K562 (cell line): ENCODE results near the gene ARHGEF16. TPM values are rescaled to one million over a fixed set of nuclear protein-coding genes. Genes with fewer than 3 reads are reported as not detected.

Experiments
- ATAC-seq: fragments of 200-7000 bp; cut with Tn5 transposase; 3 replicates; pipeline ENCODE4 v1.9.1; 2020; ENCODE audit warnings: moderate library complexity
- BruUV-seq: library from RNA; stranded (reverse); fragments of 400-500 nt; replicated peaks from 2 replicates; lab custom pipeline; 2021; lab: Mats Ljungman, UMichigan
- CTCF ChIA-PET: fragments of 300-600 bp; formaldehyde crosslinking; extraction: SDS; loops from one replicate; lab custom pipeline; 2021; ENCODE audit warnings: low intra/inter-chr PET ratio; lab: Yijun Ruan, JAX
- POLR2A ChIA-PET: fragments of 300-600, 350-650 bp; sonication (Branson Sonifier 250); formaldehyde crosslinking; extraction: SDS; loops from one replicate; lab custom pipeline; 2021; ENCODE audit warnings: antibody characterized with exemption, inconsistent platforms; lab: Yijun Ruan, JAX
- DNase-seq, 4 experiments: peaks; one replicate each; pipeline versions ENCODE4 v3.0.0 to v3.0.0-alpha.2; 2011 to 2018; ENCODE audit warnings: low spot score in 3 of 4, mixed read lengths in 3 of 4; ENCODE audit errors: extremely low read depth in 1 of 4
- FAIRE-seq: peaks from 2 replicates; lab custom pipeline; 2011; peaks lifted over from hg19 to GRCh38; lab: Jason Lieb, UNC
- H2AFZ ChIP-seq: 2 replicates; pipeline ENCODE4 v1.6.0; 2011; ENCODE audit warnings: low read depth, low read length, control low read depth, inconsistent platforms
- H3K27ac ChIP-seq: fragments of 200-600 bp; 3 replicates; pipeline ENCODE4 v1.8.0; 2011; ENCODE audit warnings: low read depth, mild to moderate bottlenecking, control low read depth, inconsistent platforms, low read length, moderate library complexity, mixed read lengths; ENCODE audit errors: extremely low read depth
- H3K27me3 ChIP-seq, 2 experiments: fragments of 300-600 bp in 1 of 2; 2 replicates in 1 of 2; 3 replicates in 1 of 2; pipeline versions ENCODE4 v1.6.0 to v1.8.0; 2011; ENCODE audit warnings: inconsistent platforms in 2 of 2, low read length in 2 of 2, mild to moderate bottlenecking in 1 of 2, mixed read lengths in 1 of 2, moderate library complexity in 1 of 2; ENCODE audit not compliant: control insufficient read depth in 2 of 2, insufficient read depth in 2 of 2
- H3K36me3 ChIP-seq: fragments of 300-600 bp; 3 replicates; pipeline ENCODE4 v1.8.0; 2011; ENCODE audit warnings: mild to moderate bottlenecking, low read length, inconsistent platforms; ENCODE audit not compliant: control insufficient read depth, insufficient read depth
- H3K4me1 ChIP-seq, 2 experiments: fragments of 200-600 bp in 1 of 2; replicated peaks in 1 of 2; 2 replicates in 1 of 2; 3 replicates in 1 of 2; pipeline versions ENCODE4 v1.5.1 to v1.8.0; 2011; ENCODE audit warnings: inconsistent platforms in 2 of 2, low read length in 2 of 2, mild to moderate bottlenecking in 1 of 2, mixed read lengths in 1 of 2, moderate library complexity in 1 of 2; ENCODE audit not compliant: control insufficient read depth in 2 of 2, insufficient read depth in 2 of 2
- H3K4me2 ChIP-seq: 2 replicates; pipeline ENCODE4 v1.6.1; 2011; ENCODE audit warnings: low read length, control low read depth, inconsistent platforms, mixed read lengths; ENCODE audit not compliant: insufficient read depth
- H3K4me3 ChIP-seq: fragments of 200-600 bp; sonication (generic), shearing (Covaris generic); 2 replicates; pipeline ENCODE4 v1.5.1; 2016; ENCODE audit warnings: control low read depth, inconsistent platforms
- H3K79me2 ChIP-seq: fragments of 200-600 bp; 3 replicates; pipeline ENCODE4 v1.8.0; 2011; ENCODE audit warnings: low read length, inconsistent platforms; ENCODE audit not compliant: control insufficient read depth, insufficient read depth
- H3K9ac ChIP-seq, 2 experiments: 2 replicates each; pipeline versions ENCODE4 v1.6.0 to v1.6.1; 2011; ENCODE audit warnings: low read depth in 2 of 2, low read length in 2 of 2, control low read depth in 1 of 2, inconsistent platforms in 1 of 2, mild to moderate bottlenecking in 1 of 2, mixed read lengths in 1 of 2; ENCODE audit not compliant: insufficient read depth in 1 of 2
- H3K9me1 ChIP-seq: one replicate; pipeline ENCODE4 v1.6.0; 2011; ENCODE audit warnings: inconsistent platforms, mild to moderate bottlenecking, low read length, moderate library complexity; ENCODE audit not compliant: control insufficient read depth, insufficient read depth
- H3K9me3 ChIP-seq: replicated peaks from 2 replicates; pipeline ENCODE4 v1.5.1; 2011; ENCODE audit warnings: low read depth, low read length, inconsistent platforms; ENCODE audit not compliant: control insufficient read depth, insufficient read depth
- H4K20me1 ChIP-seq: replicated peaks from 2 replicates; pipeline ENCODE4 v1.6.1; 2011; ENCODE audit warnings: low read length, inconsistent platforms, mixed read lengths; ENCODE audit not compliant: control insufficient read depth, insufficient read depth
- MCM5 ChIP-seq: fragments of 450-650 bp; IDR thresholded peaks from 2 replicates; pipeline ENCODE4 v1.6.1; 2016; ENCODE audit warnings: low read depth
- ZNF41 ChIP-seq: fragments of 250-450 bp; sonication (Bioruptor Pico); conservative IDR thresholded peaks from 2 replicates; pipeline ENCODE4 v1.4.0; 2020; ENCODE audit warnings: mild to moderate bottlenecking
- WGBS: fragments of 100-300 bp; shearing (Covaris generic); methylation state at CpG from one replicate; pipeline ENCODE4 v1.1.6; 2016; ENCODE audit warnings: low coverage, mixed read lengths; ENCODE audit not compliant: insufficient coverage; ENCODE audit errors: missing lambda C conversion rate; 5-methylcytosine and 5-hydroxymethylcytosine counted together
- in situ Hi-C: fragments of 300-500 bp; cut with MboI; formaldehyde crosslinking; loops from 4 replicates; pipeline ENCODE4 v1.15.0; 2018; ENCODE audit warnings: inconsistent platforms, mixed read lengths
- intact Hi-C: fragments of 100-400 bp; cut with micrococcal nuclease; formaldehyde crosslinking; loops from 2 replicates; pipeline ENCODE4 v1.14.2; 2022
- polyA plus RNA-seq, 8 experiments: library from polyadenylated mRNA; depleted of rRNA in 4 of 8; stranded (reverse) in 5 of 8; unstranded in 3 of 8; fragments of >200 nt; fragmentation: Nextera tagmentation in 2 of 8; fragmentation: Illumina TruSeq in 1 of 8; extraction: Ambion mirVana in 2 of 8; extraction: Trizol in 1 of 8; gene quantifications; 2 replicates each; pipeline versions ENCODE4 v1.2.1 to v1.2.3, GENCODE V29; 2011 to 2014; ENCODE audit warnings: inconsistent platforms in 1 of 8, missing spikeins in 1 of 8
- total RNA-seq, 7 experiments: library from RNA; depleted of rRNA in 6 of 7; stranded (reverse); fragments of >200 nt in 6 of 7; fragmentation: Illumina TruSeq in 2 of 7; extraction: Trizol in 2 of 7; gene quantifications; 2 replicates each; pipeline versions ENCODE4 v1.2.1 to v1.2.3, GENCODE V29; 2011 to 2021; ENCODE audit warnings: low replicate concordance in 1 of 7
- TF ChIP-seq, protein P1 (sequence below): fragments of 450-650 bp; IDR thresholded peaks from 2 replicates; pipeline ENCODE4 v1.6.1; 2018; ENCODE audit not compliant: partially characterized antibody
- TF ChIP-seq, protein P2 (sequence below): sonication (generic); formaldehyde crosslinking; IDR thresholded peaks from 2 replicates; pipeline ENCODE4 v1.8.1; 2023; ENCODE audit warnings: mild to moderate bottlenecking, missing genetic modification reagents
- TF ChIP-seq, protein P3 (sequence below): fragments of 450-650 bp; IDR thresholded peaks from 2 replicates; pipeline ENCODE4 v1.6.1; 2016; ENCODE audit warnings: mild to moderate bottlenecking

ARHGEF16 gene
- total and polyA plus RNA-seq, 9 of the 15 experiments (the other 6 are each of a cell fraction or from before 2014, with no cell fraction given), result 0.15 to 1.2 (median 0.49) TPM; not detected in 2

DNA sequence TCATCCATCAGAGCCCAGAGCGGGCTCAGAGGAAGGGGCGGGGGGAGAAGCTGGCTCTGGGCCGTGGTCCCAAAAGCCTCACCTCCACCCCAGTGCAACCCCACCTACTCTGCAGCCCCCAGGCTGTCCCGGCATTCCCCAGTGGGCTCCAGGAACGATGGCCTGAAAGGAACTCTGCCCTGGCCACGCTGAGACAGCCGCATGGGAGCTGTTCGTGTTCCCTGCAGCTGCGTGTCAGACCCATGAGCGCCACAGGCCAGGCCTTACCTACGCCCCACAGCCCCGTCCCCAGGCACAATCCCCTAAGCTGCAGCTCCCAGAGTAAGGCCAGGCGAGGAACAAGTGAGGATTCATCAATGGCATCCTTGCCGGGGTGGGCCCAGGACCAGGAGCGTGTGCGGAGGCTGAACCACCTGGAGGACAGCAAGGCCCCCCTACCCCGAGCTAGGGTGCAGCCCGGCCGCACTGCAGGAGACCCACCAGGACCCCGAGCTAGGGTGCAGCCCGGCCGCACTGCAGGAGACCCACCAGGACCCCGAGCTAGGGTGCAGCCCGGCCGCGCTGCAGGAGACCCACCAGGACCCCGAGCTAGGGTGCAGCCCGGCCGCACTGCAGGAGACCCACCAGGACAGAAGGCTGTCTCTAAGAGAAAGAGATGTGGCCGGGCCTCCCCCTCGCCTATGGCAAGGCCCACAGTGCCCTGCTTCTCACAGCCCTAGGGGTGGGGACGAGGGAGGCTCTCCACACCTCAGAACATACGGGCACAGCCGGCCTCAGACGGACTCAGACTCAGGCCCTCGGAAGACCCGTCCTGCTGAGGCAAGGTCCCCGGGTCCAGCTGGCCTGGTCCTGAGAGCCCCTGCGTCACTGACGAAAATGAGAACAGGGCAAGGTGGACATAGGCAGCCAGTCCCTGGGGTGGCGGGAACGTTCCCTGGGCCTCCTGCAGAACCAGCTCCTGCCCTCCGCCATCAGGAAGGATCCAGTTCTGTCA, 26.5 kb upstream of the ARHGEF16 start:
- H3K79me2 ChIP-seq, result no peaks in the 10 kb centered on the region
- peaks cover 17% of the 10 kb centered on the region; the same call in 1 of the 2 replicates for H4K20me1 ChIP-seq
- TF ChIP-seq, protein P1, sequence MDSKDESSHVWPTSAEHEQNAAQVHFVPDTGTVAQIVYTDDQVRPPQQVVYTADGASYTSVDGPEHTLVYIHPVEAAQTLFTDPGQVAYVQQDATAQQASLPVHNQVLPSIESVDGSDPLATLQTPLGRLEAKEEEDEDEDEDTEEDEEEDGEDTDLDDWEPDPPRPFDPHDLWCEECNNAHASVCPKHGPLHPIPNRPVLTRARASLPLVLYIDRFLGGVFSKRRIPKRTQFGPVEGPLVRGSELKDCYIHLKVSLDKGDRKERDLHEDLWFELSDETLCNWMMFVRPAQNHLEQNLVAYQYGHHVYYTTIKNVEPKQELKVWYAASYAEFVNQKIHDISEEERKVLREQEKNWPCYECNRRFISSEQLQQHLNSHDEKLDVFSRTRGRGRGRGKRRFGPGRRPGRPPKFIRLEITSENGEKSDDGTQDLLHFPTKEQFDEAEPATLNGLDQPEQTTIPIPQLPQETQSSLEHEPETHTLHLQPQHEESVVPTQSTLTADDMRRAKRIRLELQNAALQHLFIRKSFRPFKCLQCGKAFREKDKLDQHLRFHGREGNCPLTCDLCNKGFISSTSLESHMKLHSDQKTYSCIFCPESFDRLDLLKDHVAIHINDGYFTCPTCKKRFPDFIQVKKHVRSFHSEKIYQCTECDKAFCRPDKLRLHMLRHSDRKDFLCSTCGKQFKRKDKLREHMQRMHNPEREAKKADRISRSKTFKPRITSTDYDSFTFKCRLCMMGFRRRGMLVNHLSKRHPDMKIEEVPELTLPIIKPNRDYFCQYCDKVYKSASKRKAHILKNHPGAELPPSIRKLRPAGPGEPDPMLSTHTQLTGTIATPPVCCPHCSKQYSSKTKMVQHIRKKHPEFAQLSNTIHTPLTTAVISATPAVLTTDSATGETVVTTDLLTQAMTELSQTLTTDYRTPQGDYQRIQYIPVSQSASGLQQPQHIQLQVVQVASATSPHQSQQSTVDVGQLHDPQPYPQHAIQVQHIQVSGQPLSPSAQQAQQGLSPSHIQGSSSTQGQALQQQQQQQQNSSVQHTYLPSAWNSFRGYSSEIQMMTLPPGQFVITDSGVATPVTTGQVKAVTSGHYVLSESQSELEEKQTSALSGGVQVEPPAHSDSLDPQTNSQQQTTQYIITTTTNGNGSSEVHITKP, result no peak
- TF ChIP-seq MCM5 (no peak), ZNF41 (CRISPR knock-in tag) (no peak)
- TF ChIP-seq, protein P2, sequence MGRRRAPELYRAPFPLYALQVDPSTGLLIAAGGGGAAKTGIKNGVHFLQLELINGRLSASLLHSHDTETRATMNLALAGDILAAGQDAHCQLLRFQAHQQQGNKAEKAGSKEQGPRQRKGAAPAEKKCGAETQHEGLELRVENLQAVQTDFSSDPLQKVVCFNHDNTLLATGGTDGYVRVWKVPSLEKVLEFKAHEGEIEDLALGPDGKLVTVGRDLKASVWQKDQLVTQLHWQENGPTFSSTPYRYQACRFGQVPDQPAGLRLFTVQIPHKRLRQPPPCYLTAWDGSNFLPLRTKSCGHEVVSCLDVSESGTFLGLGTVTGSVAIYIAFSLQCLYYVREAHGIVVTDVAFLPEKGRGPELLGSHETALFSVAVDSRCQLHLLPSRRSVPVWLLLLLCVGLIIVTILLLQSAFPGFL (CRISPR knock-in tag), result no peak
- TF ChIP-seq, protein P3, sequence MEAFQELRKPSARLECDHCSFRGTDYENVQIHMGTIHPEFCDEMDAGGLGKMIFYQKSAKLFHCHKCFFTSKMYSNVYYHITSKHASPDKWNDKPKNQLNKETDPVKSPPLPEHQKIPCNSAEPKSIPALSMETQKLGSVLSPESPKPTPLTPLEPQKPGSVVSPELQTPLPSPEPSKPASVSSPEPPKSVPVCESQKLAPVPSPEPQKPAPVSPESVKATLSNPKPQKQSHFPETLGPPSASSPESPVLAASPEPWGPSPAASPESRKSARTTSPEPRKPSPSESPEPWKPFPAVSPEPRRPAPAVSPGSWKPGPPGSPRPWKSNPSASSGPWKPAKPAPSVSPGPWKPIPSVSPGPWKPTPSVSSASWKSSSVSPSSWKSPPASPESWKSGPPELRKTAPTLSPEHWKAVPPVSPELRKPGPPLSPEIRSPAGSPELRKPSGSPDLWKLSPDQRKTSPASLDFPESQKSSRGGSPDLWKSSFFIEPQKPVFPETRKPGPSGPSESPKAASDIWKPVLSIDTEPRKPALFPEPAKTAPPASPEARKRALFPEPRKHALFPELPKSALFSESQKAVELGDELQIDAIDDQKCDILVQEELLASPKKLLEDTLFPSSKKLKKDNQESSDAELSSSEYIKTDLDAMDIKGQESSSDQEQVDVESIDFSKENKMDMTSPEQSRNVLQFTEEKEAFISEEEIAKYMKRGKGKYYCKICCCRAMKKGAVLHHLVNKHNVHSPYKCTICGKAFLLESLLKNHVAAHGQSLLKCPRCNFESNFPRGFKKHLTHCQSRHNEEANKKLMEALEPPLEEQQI, result no peak
- TF ChIP-seq, all 486 proteins: peak for 0
- H3K27me3 ChIP-seq, result peaks cover 8 to 86% of the 10 kb centered on the region in 2 experiments; a peak in 4 of 5 replicates
- no peaks in the 10 kb centered on the region for H3K9me3 ChIP-seq
- no TSS peak for BruUV-seq
- WGBS, result 2% methylated on average over 42 of the region's 43 CpGs
- no peak overlapping the region; a peak in 1 of 4 replicates for H3K9ac ChIP-seq
- peaks cover 0 to 24% of the 10 kb centered on the region in 2 experiments; a peak in 2 of 5 replicates for H3K4me1 ChIP-seq
- FAIRE-seq (no peak), ATAC-seq (no peak), DNase-seq (no peak)
- in situ Hi-C loops (loop anchor here (10.0 kb wide), 1 partner anchor 603 kb away; no protein-coding TSS in a partner anchor), intact Hi-C loops (loop anchor here (10.0 kb wide), 1 partner anchor 1013 kb away; the partner anchor contains the start of gene PEX10)
- no peaks in the 10 kb centered on the region for H3K36me3 ChIP-seq
- no peaks in the 10 kb centered on the region for H3K9me1 ChIP-seq
- ChIA-PET CTCF (no interaction called here), POLR2A (interaction anchor here (0.6 kb wide), 1 partner anchor 91 kb away, joined by 5 read pairs; no protein-coding TSS in a partner anchor)
- no peak overlapping the region for H3K4me3 ChIP-seq
- H3K4me2 ChIP-seq, result no peak overlapping the region
- H2AFZ ChIP-seq, result no peak overlapping the region
- H3K27ac ChIP-seq, result no peak overlapping the region
